ENCODE measurements around the gene CCDC134. TPM values are rescaled to one million over a fixed set of nuclear protein-coding genes. Genes with fewer than 3 reads are reported as not detected.

Gene CCDC134
- total and polyA plus RNA-seq, 9 of the 15 experiments (the other 6 are each of a cell fraction or from before 2014, with no cell fraction given): 0.56 to 11.9 (median 5.3) TPM

DNA sequence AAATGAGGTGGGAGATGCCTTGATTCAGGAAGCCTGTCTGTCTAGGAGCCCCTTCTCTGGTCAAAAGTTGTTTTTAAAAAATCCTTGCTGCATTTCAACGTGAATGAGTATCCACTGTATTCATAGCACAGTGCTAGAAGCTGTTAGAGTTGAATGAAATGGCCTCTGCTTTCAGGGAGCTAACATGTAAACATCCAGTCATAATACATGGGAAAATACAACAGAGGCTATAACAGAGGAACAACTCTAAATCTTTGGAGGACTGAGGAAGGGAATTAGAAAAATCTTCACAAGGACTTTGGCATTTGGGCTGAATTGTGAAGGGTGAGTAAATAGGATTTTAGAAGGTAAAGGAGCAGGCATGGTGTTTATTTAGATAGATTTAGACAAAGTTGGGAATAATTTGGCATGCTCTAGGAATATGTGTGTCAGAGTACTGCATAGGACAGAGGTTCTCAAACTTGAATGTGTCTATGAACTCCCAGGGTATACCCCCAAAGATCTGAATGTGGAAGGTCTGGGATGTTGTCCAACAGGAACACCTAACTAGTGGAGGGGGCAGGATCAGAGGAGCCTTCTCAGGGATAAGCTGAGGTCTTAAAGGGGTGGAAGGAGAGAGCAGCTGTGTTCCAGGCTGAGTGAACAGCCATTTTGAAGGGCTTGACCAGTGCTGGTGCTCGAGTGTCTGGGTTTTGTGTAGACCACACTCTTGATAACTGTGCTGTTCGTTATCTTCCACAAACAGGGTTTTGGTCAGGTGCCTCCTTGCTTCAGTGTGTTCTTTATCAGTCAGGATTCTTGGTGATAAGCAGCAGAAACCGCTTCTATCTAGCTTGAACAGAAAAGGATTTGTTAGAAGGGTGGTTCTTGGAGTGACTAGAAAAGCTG is 45.1 kb downstream of the CCDC134 start (continued):
- TF ChIP-seq, protein P1, sequence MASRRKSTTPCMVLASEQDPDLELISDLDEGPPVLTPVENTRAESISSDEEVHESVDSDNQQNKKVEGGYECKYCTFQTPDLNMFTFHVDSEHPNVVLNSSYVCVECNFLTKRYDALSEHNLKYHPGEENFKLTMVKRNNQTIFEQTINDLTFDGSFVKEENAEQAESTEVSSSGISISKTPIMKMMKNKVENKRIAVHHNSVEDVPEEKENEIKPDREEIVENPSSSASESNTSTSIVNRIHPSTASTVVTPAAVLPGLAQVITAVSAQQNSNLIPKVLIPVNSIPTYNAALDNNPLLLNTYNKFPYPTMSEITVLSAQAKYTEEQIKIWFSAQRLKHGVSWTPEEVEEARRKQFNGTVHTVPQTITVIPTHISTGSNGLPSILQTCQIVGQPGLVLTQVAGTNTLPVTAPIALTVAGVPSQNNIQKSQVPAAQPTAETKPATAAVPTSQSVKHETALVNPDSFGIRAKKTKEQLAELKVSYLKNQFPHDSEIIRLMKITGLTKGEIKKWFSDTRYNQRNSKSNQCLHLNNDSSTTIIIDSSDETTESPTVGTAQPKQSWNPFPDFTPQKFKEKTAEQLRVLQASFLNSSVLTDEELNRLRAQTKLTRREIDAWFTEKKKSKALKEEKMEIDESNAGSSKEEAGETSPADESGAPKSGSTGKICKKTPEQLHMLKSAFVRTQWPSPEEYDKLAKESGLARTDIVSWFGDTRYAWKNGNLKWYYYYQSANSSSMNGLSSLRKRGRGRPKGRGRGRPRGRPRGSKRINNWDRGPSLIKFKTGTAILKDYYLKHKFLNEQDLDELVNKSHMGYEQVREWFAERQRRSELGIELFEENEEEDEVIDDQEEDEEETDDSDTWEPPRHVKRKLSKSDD (conservative IDR thresholded peaks at IDR 0.05; ENCODE audit: low read length): no peak
- TF ChIP-seq ETV1 (tag; conservative IDR thresholded peaks at IDR 0.05; ENCODE audit: low read depth): peak; percentile 32; the same call in 1 of the 2 replicates
- TF ChIP-seq, protein P2, sequence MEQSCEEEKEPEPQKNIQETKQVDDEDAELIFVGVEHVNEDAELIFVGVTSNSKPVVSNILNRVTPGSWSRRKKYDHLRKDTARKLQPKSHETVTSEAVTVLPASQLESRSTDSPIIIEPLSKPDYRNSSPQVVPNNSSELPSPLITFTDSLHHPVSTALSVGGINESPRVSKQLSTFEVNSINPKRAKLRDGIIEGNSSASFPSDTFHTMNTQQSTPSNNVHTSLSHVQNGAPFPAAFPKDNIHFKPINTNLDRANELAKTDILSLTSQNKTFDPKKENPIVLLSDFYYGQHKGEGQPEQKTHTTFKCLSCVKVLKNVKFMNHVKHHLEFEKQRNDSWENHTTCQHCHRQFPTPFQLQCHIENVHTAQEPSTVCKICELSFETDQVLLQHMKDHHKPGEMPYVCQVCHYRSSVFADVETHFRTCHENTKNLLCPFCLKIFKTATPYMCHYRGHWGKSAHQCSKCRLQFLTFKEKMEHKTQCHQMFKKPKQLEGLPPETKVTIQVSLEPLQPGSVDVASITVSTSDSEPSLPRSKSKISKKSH (CRISPR knock-in tag; IDR thresholded peaks at IDR 0.05): no peak
- TF ChIP-seq ZNF699 (CRISPR knock-in tag; IDR thresholded peaks at IDR 0.05; ENCODE audit: insufficient replicate concordance): no peak
- TF ChIP-seq JUN (IDR thresholded peaks at IDR 0.05; ENCODE audit: borderline replicate concordance, low read depth, low read length): no peak
- no peak for TF ChIP-seq JUN (CRISPR knock-in tag; IDR thresholded peaks at IDR 0.05; ENCODE audit: borderline replicate concordance)
- TF ChIP-seq FOXA1 (IDR thresholded peaks at IDR 0.05; ENCODE audit: borderline replicate concordance): no peak
- no peak for TF ChIP-seq ZFP1 (CRISPR knock-in tag; IDR thresholded peaks at IDR 0.05)
- no peak for TF ChIP-seq XRCC3 (IDR thresholded peaks at IDR 0.05)
- no peak for TF ChIP-seq HMG20B (CRISPR knock-in tag; IDR thresholded peaks at IDR 0.05)
- TF ChIP-seq CCAR2 (IDR thresholded peaks at IDR 0.05; ENCODE audit: low read depth, low read length): no peak
- TF ChIP-seq ZNF165 (CRISPR knock-in tag; IDR thresholded peaks at IDR 0.05; ENCODE audit: borderline replicate concordance): no peak
- TF ChIP-seq YBX1 (IDR thresholded peaks at IDR 0.05): no peak
- TF ChIP-seq, protein P3, sequence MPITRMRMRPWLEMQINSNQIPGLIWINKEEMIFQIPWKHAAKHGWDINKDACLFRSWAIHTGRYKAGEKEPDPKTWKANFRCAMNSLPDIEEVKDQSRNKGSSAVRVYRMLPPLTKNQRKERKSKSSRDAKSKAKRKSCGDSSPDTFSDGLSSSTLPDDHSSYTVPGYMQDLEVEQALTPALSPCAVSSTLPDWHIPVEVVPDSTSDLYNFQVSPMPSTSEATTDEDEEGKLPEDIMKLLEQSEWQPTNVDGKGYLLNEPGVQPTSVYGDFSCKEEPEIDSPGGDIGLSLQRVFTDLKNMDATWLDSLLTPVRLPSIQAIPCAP (CRISPR knock-in tag; IDR thresholded peaks at IDR 0.05; ENCODE audit: borderline replicate concordance): no peak
- no peak for TF ChIP-seq COPS2 (conservative IDR thresholded peaks at IDR 0.05)
- TF ChIP-seq, protein P4, sequence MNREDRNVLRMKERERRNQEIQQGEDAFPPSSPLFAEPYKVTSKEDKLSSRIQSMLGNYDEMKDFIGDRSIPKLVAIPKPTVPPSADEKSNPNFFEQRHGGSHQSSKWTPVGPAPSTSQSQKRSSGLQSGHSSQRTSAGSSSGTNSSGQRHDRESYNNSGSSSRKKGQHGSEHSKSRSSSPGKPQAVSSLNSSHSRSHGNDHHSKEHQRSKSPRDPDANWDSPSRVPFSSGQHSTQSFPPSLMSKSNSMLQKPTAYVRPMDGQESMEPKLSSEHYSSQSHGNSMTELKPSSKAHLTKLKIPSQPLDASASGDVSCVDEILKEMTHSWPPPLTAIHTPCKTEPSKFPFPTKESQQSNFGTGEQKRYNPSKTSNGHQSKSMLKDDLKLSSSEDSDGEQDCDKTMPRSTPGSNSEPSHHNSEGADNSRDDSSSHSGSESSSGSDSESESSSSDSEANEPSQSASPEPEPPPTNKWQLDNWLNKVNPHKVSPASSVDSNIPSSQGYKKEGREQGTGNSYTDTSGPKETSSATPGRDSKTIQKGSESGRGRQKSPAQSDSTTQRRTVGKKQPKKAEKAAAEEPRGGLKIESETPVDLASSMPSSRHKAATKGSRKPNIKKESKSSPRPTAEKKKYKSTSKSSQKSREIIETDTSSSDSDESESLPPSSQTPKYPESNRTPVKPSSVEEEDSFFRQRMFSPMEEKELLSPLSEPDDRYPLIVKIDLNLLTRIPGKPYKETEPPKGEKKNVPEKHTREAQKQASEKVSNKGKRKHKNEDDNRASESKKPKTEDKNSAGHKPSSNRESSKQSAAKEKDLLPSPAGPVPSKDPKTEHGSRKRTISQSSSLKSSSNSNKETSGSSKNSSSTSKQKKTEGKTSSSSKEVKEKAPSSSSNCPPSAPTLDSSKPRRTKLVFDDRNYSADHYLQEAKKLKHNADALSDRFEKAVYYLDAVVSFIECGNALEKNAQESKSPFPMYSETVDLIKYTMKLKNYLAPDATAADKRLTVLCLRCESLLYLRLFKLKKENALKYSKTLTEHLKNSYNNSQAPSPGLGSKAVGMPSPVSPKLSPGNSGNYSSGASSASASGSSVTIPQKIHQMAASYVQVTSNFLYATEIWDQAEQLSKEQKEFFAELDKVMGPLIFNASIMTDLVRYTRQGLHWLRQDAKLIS (CRISPR knock-in tag; IDR thresholded peaks at IDR 0.05): no peak
- no peak for TF ChIP-seq ZNF354B (CRISPR knock-in tag; IDR thresholded peaks at IDR 0.05)
- TF ChIP-seq ZBTB17 (CRISPR knock-in tag; IDR thresholded peaks at IDR 0.05): no peak
- TF ChIP-seq ZNF507 (tag; conservative IDR thresholded peaks at IDR 0.05): no peak
- no peak for TF ChIP-seq BRD9 (IDR thresholded peaks at IDR 0.05; ENCODE audit: low read depth, partially characterized antibody)
- no peak for TF ChIP-seq ZC3H8 (IDR thresholded peaks at IDR 0.05)

Data from K562 (cell line).